ENCODE data around the gene ABHD12. TPM values are rescaled to one million over a fixed set of nuclear protein-coding genes. Genes with fewer than 3 reads are reported as not detected.
A peak's percentile ranks its signal among the peaks of the same experiment; 100 is the strongest.

ABHD12 gene
- total RNA-seq, 1 donor from 2014 or later = 49.7 TPM

- no peak overlapping the region for H3K4me3 ChIP-seq
- no peak for ATAC-seq
- H3K27ac ChIP-seq = no peak overlapping the region
- peaks cover 28% of the 10 kb centered on the region for H3K4me1 ChIP-seq
- TF ChIP-seq, protein P1, sequence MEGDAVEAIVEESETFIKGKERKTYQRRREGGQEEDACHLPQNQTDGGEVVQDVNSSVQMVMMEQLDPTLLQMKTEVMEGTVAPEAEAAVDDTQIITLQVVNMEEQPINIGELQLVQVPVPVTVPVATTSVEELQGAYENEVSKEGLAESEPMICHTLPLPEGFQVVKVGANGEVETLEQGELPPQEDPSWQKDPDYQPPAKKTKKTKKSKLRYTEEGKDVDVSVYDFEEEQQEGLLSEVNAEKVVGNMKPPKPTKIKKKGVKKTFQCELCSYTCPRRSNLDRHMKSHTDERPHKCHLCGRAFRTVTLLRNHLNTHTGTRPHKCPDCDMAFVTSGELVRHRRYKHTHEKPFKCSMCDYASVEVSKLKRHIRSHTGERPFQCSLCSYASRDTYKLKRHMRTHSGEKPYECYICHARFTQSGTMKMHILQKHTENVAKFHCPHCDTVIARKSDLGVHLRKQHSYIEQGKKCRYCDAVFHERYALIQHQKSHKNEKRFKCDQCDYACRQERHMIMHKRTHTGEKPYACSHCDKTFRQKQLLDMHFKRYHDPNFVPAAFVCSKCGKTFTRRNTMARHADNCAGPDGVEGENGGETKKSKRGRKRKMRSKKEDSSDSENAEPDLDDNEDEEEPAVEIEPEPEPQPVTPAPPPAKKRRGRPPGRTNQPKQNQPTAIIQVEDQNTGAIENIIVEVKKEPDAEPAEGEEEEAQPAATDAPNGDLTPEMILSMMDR (IDR thresholded peaks at IDR 0.05) = no peak
- H3K27me3 ChIP-seq (ENCODE audit: low read depth) = no peaks in the 10 kb centered on the region
- intact Hi-C loops (cut with DNase I) = no loop called here
- peaks cover 35% of the 10 kb centered on the region for H3K36me3 ChIP-seq
- DNase-seq = no peak
- H3K9me3 ChIP-seq = no peaks in the 10 kb centered on the region
These were observed 67.0 kb downstream of the ABHD12 start for GRCh38 chr20:25323496-25324246.

DNA sequence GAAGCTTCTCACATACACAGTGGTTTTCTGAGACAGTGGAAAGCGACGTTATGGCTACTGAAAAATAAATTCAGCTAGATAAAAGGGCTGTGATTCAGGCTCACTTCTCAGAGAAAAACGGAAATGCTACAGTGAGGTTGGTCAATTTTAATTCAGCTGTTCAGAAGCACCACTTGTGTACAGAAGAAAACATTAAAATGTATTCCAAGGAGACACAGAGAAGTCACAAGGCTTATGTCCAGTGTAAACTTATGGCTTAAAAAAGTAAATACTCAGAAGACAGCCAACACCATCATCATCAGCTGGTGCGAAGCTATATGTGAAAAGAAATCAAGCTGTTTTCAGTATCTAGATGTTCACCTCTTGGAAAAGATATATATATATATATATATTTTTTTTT lies 68.6 kb downstream of the ABHD12 start:
- Histone ChIP-seq H3K36me3 (peaks cover 35% of the 10 kb centered on the region), H3K9me3 (no peaks in the 10 kb centered on the region), H3K4me3 (no peak overlapping the region), H3K4me1 (peaks cover 28% of the 10 kb centered on the region), H3K27me3 (ENCODE audit: low read depth) (no peaks in the 10 kb centered on the region), H3K27ac (no peak overlapping the region)
- intact Hi-C loops (cut with DNase I) = no loop called here
- DNase-seq (no peak), ATAC-seq (no peak)
- TF ChIP-seq, protein P1 (IDR thresholded peaks at IDR 0.05) = no peak

DNA sequence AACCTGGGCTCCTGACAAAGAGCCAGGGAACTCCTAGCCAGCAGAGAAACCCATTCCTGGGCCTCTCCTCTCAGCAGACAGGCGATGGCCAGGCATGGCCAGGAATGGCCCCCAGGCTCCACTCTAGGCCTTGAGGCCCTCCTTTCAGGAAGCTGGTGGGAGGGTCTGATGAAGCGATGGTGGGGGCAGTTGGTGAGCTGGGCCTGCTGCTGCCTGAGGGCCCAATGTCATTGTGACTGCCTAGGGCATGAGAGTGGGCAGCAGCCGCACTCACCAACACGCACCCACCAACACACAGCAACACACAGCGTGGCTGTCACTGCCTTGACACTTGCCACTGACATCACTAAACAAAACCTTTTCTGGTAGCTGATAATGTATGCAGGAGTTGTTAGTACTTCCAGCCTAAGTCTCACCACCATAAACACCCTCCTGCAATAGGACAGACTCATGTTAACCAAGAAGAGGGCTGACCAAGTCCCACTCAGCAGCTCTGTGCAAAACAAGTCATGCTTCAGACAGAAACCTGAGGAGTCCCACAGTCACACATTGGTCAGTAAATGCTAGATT lies 69.3 kb downstream of the ABHD12 start:
- no peak for DNase-seq
- H3K27ac ChIP-seq = no peak overlapping the region
- TF ChIP-seq, protein P1 (IDR thresholded peaks at IDR 0.05) = no peak
- H3K9me3 ChIP-seq = no peaks in the 10 kb centered on the region
- ATAC-seq = no peak
- H3K4me3 ChIP-seq = no peak overlapping the region
- no peaks in the 10 kb centered on the region for H3K27me3 ChIP-seq (ENCODE audit: low read depth)
- H3K36me3 ChIP-seq = peaks cover 35% of the 10 kb centered on the region
- H3K4me1 ChIP-seq = peaks cover 28% of the 10 kb centered on the region
- intact Hi-C loops (cut with DNase I) = no loop called here

DNA sequence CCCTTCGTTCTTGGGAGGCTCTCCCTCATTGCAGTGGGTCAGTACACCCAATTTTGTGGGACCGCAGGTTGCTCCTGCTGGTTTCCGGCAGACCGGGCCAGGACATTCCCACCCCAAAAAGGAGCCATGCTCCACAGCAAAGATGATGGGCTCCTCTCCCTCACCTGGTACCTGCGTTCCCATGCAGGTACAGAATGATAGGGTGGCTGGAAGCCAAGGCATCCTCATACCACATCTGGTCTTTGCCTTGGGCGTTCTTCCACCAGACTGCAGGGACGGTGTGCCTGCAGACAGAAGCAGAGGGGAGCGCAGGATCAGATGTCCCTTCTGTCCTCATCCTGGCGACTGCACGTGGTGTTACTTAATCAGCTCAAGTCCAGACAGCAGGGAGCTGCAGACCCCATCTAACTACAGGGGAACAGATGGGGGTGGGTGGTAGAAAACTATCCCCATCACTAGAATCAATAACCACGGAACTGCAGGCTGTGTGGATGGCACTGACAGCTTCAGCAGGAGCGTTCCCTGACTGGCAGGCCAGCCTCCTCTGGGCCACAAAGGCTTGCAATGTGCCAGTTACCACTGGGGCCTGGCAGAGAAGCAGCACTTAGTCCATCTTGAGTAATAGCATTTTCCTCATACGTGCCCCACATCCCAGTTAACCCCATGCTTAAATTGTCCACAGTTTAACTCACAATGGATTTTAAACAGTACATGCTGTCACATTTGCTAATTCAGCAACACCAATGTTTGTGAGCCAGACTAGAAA lies 70.4 kb downstream of the ABHD12 start:
- intact Hi-C loops (cut with DNase I) = no loop called here
- no peak for DNase-seq
- Histone ChIP-seq H3K27ac (no peak overlapping the region), H3K27me3 (ENCODE audit: low read depth) (no peaks in the 10 kb centered on the region), H3K9me3 (no peaks in the 10 kb centered on the region), H3K36me3 (peaks cover 35% of the 10 kb centered on the region), H3K4me1 (peaks cover 33% of the 10 kb centered on the region), H3K4me3 (no peak overlapping the region)
- no peak for ATAC-seq
- TF ChIP-seq, protein P1 (IDR thresholded peaks at IDR 0.05) = no peak

- TF ChIP-seq, protein P1 (IDR thresholded peaks at IDR 0.05) = no peak
- Histone ChIP-seq H3K27me3 (ENCODE audit: low read depth) (no peaks in the 10 kb centered on the region), H3K36me3 (peaks cover 37% of the 10 kb centered on the region), H3K4me1 (peaks cover 26% of the 10 kb centered on the region), H3K4me3 (no peak overlapping the region), H3K9me3 (no peaks in the 10 kb centered on the region), H3K27ac (peak overlapping the region; percentile 70)
- DNase-seq = no peak
- intact Hi-C loops (cut with DNase I) = no loop called here
- no peak for ATAC-seq
These were observed 71.2 kb downstream of the ABHD12 start for GRCh38 chr20:25319241-25320034.

Data from lower lobe of right lung (tissue), 2 donors.